A673 (cell line): ENCODE measurements around the gene SMIM10L1.

ENCODE experiments used
- CTCF ChIP-seq: fragments of 300-800, 200-600 bp; sonication (generic); conservative IDR thresholded peaks from 2 replicates; pipeline ENCODE4 v1.5.1; 2017; ENCODE audit warnings: low read depth, mild to moderate bottlenecking, antibody characterized with exemption, low read length, moderate library complexity, mixed read lengths
- EZH2 ChIP-seq: fragments of 200-600 bp; sonication (generic); IDR thresholded peaks from 2 replicates; pipeline ENCODE4 v1.6.1; 2017; ENCODE audit warnings: borderline replicate concordance, low read depth, mild to moderate bottlenecking, mixed read lengths, antibody characterized with exemption, low read length; ENCODE audit not compliant: poor library complexity, severe bottlenecking

- TF ChIP-seq CTCF (no peak), EZH2 (no peak)
Observed at GRCh38 chr12:11143352-11143751, 27.6 kb upstream of the SMIM10L1 start.
